ENCODE data around the gene EID3. TPM values are rescaled to one million over a fixed set of nuclear protein-coding genes. Genes with fewer than 3 reads are reported as not detected.

EID3 gene
- total and polyA plus RNA-seq, 2 experiments from 2014 or later, result 3.3 to 3.4 TPM

GRCh38 chr12:104340925-104341611 is 37.5 kb downstream of the EID3 start:
- H3K27me3 Mint-ChIP-seq (ENCODE audit: insufficient read depth, low read depth, poor library complexity), result peaks cover 1% of the 10 kb centered on the region
- H3K4me1 ChIP-seq (ENCODE audit: insufficient read depth), result no peaks in the 10 kb centered on the region; the same call in 1 of the 2 replicates
- peaks cover 60% of the 10 kb centered on the region for H3K36me3 Mint-ChIP-seq (ENCODE audit: low read depth)
- peaks cover 30% of the 10 kb centered on the region for H3K36me3 ChIP-seq (ENCODE audit: insufficient read depth)
- H3K4me1 Mint-ChIP-seq, result peaks cover 6% of the 10 kb centered on the region; the same call in 2 of the 3 replicates
- no peaks in the 10 kb centered on the region for H3K27me3 ChIP-seq (ENCODE audit: insufficient read depth)
- H3K4me2 ChIP-seq, result no peak overlapping the region
- H3K9me3 Mint-ChIP-seq, result no peaks in the 10 kb centered on the region
- H2AFZ ChIP-seq, result no peak overlapping the region
- H3F3A ChIP-seq (replicated peaks; ENCODE audit: low read depth), result no peaks in the 10 kb centered on the region
- no peak overlapping the region for H3K27ac Mint-ChIP-seq
- H3K27ac ChIP-seq (ENCODE audit: low read depth), result no peak overlapping the region
- no peak overlapping the region for H3K4me3 Mint-ChIP-seq
- H3K79me2 ChIP-seq (replicated peaks; ENCODE audit: insufficient read depth), result no peaks in the 10 kb centered on the region; the same call in 1 of the 2 replicates
- ATAC-seq, result no peak
- H4K20me1 ChIP-seq (replicated peaks; ENCODE audit: insufficient read depth), result 0 out of 2 replicates have a peak, but pooled peaks cover 12% of the 10 kb centered on the region
- TF ChIP-seq, protein P1, sequence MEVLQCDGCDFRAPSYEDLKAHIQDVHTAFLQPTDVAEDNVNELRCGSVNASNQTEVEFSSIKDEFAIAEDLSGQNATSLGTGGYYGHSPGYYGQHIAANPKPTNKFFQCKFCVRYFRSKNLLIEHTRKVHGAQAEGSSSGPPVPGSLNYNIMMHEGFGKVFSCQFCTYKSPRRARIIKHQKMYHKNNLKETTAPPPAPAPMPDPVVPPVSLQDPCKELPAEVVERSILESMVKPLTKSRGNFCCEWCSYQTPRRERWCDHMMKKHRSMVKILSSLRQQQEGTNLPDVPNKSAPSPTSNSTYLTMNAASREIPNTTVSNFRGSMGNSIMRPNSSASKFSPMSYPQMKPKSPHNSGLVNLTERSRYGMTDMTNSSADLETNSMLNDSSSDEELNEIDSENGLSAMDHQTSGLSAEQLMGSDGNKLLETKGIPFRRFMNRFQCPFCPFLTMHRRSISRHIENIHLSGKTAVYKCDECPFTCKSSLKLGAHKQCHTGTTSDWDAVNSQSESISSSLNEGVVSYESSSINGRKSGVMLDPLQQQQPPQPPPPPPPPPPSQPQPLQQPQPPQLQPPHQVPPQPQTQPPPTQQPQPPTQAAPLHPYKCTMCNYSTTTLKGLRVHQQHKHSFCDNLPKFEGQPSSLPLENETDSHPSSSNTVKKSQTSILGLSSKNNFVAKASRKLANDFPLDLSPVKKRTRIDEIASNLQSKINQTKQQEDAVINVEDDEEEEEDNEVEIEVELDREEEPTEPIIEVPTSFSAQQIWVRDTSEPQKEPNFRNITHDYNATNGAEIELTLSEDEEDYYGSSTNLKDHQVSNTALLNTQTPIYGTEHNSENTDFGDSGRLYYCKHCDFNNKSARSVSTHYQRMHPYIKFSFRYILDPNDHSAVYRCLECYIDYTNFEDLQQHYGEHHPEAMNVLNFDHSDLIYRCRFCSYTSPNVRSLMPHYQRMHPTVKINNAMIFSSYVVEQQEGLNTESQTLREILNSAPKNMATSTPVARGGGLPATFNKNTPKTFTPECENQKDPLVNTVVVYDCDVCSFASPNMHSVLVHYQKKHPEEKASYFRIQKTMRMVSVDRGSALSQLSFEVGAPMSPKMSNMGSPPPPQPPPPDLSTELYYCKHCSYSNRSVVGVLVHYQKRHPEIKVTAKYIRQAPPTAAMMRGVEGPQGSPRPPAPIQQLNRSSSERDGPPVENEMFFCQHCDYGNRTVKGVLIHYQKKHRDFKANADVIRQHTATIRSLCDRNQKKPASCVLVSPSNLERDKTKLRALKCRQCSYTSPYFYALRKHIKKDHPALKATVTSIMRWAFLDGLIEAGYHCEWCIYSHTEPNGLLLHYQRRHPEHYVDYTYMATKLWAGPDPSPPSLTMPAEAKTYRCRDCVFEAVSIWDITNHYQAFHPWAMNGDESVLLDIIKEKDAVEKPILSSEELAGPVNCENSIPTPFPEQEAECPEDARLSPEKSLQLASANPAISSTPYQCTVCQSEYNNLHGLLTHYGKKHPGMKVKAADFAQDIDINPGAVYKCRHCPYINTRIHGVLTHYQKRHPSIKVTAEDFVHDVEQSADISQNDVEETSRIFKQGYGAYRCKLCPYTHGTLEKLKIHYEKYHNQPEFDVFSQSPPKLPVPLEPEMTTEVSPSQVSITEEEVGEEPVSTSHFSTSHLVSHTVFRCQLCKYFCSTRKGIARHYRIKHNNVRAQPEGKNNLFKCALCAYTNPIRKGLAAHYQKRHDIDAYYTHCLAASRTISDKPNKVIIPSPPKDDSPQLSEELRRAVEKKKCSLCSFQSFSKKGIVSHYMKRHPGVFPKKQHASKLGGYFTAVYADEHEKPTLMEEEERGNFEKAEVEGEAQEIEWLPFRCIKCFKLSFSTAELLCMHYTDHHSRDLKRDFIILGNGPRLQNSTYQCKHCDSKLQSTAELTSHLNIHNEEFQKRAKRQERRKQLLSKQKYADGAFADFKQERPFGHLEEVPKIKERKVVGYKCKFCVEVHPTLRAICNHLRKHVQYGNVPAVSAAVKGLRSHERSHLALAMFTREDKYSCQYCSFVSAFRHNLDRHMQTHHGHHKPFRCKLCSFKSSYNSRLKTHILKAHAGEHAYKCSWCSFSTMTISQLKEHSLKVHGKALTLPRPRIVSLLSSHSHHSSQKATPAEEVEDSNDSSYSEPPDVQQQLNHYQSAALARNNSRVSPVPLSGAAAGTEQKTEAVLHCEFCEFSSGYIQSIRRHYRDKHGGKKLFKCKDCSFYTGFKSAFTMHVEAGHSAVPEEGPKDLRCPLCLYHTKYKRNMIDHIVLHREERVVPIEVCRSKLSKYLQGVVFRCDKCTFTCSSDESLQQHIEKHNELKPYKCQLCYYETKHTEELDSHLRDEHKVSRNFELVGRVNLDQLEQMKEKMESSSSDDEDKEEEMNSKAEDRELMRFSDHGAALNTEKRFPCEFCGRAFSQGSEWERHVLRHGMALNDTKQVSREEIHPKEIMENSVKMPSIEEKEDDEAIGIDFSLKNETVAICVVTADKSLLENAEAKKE (CRISPR knock-in tag; IDR thresholded peaks at IDR 0.05), result no peak
- no peak for TF ChIP-seq POLR2AphosphoS5 (IDR thresholded peaks at IDR 0.05; ENCODE audit: low read depth)
- no peak for TF ChIP-seq JUNB (IDR thresholded peaks at IDR 0.05; ENCODE audit: unreplicated experiment)
- no peak for TF ChIP-seq EZH2 (IDR thresholded peaks at IDR 0.05; ENCODE audit: low read depth, unreplicated experiment)
- no peak for TF ChIP-seq NANOG (IDR thresholded peaks at IDR 0.05; ENCODE audit: borderline replicate concordance)
- no peak for TF ChIP-seq ETS1 (IDR thresholded peaks at IDR 0.05)
- TF ChIP-seq STAT1 (IDR thresholded peaks at IDR 0.05; ENCODE audit: unreplicated experiment), result no peak
- no peak for TF ChIP-seq ZNF114 (CRISPR knock-in tag; IDR thresholded peaks at IDR 0.05)
- TF ChIP-seq, protein P2, sequence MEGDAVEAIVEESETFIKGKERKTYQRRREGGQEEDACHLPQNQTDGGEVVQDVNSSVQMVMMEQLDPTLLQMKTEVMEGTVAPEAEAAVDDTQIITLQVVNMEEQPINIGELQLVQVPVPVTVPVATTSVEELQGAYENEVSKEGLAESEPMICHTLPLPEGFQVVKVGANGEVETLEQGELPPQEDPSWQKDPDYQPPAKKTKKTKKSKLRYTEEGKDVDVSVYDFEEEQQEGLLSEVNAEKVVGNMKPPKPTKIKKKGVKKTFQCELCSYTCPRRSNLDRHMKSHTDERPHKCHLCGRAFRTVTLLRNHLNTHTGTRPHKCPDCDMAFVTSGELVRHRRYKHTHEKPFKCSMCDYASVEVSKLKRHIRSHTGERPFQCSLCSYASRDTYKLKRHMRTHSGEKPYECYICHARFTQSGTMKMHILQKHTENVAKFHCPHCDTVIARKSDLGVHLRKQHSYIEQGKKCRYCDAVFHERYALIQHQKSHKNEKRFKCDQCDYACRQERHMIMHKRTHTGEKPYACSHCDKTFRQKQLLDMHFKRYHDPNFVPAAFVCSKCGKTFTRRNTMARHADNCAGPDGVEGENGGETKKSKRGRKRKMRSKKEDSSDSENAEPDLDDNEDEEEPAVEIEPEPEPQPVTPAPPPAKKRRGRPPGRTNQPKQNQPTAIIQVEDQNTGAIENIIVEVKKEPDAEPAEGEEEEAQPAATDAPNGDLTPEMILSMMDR (conservative IDR thresholded peaks at IDR 0.05; ENCODE audit: low read depth in 2 of 2), result no peak
- TF ChIP-seq ZNF331 (CRISPR knock-in tag; IDR thresholded peaks at IDR 0.05; ENCODE audit: low read depth), result no peak
- TF ChIP-seq, protein P3, sequence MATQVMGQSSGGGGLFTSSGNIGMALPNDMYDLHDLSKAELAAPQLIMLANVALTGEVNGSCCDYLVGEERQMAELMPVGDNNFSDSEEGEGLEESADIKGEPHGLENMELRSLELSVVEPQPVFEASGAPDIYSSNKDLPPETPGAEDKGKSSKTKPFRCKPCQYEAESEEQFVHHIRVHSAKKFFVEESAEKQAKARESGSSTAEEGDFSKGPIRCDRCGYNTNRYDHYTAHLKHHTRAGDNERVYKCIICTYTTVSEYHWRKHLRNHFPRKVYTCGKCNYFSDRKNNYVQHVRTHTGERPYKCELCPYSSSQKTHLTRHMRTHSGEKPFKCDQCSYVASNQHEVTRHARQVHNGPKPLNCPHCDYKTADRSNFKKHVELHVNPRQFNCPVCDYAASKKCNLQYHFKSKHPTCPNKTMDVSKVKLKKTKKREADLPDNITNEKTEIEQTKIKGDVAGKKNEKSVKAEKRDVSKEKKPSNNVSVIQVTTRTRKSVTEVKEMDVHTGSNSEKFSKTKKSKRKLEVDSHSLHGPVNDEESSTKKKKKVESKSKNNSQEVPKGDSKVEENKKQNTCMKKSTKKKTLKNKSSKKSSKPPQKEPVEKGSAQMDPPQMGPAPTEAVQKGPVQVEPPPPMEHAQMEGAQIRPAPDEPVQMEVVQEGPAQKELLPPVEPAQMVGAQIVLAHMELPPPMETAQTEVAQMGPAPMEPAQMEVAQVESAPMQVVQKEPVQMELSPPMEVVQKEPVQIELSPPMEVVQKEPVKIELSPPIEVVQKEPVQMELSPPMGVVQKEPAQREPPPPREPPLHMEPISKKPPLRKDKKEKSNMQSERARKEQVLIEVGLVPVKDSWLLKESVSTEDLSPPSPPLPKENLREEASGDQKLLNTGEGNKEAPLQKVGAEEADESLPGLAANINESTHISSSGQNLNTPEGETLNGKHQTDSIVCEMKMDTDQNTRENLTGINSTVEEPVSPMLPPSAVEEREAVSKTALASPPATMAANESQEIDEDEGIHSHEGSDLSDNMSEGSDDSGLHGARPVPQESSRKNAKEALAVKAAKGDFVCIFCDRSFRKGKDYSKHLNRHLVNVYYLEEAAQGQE (IDR thresholded peaks at IDR 0.05; ENCODE audit: unreplicated experiment), result no peak
- TF ChIP-seq CREB1 (CRISPR knock-in tag; IDR thresholded peaks at IDR 0.05; ENCODE audit: low read depth), result no peak
- no peak for TF ChIP-seq EZH2phosphoT487 (IDR thresholded peaks at IDR 0.05; ENCODE audit: unreplicated experiment)
- no peak overlapping the region for H3K4me3 ChIP-seq
- H3K9me2 ChIP-seq (ENCODE audit: insufficient read depth), result no peaks in the 10 kb centered on the region
- DNase-seq (ENCODE audit: low spot score), result no peak

Measured in GM23338 (cell line).